Lower leg skin (tissue), 4 donors: ENCODE data around the gene CST3. TPM values are rescaled to one million over a fixed set of nuclear protein-coding genes. Genes with fewer than 3 reads are reported as not detected.
"Not testable (repeated sequence)": the region's sequence is repeated elsewhere in the genome, so short reads cannot be mapped to it uniquely, and the experiment has no call there.

Source experiments
- DNase-seq, 2 donors: peaks; one replicate each; pipeline ENCODE4 v3.0.0-alpha.2; 2019; ENCODE audit warnings: low spot score in 2 of 2
- H3K4me3 ChIP-seq: fragments of 200-600 bp; sonication (generic); 2 replicates; pipeline ENCODE4 v1.5.1; 2017; ENCODE audit warnings: mild to moderate bottlenecking, low read depth; ENCODE audit not compliant: poor library complexity, severe bottlenecking
- CTCF ChIP-seq, 3 donors: fragments of 450-650 bp; IDR thresholded peaks; one replicate each; pipeline ENCODE4 v1.5.1; 2016; ENCODE audit warnings: antibody characterized with exemption in 3 of 3, mild to moderate bottlenecking in 3 of 3, moderate library complexity in 2 of 3
- POLR2A ChIP-seq, 2 donors: fragments of 450-650 bp; IDR thresholded peaks; one replicate each; pipeline ENCODE4 v1.6.1; 2016 to 2017; ENCODE audit warnings: antibody characterized with exemption in 2 of 2, mild to moderate bottlenecking in 1 of 2, moderate library complexity in 1 of 2
- WGBS, 2 donors: methylation state at CpG; one replicate each; pipeline ENCODE4 v1.1.5; 2018; 5-methylcytosine and 5-hydroxymethylcytosine counted together
- intact Hi-C: fragments of 100-400 bp; cut with DNase I; formaldehyde crosslinking; loops from one replicate; pipeline ENCODE4 v1.15.0; 2023; ENCODE audit warnings: low total_unique reads
- total RNA-seq, 4 donors: library from RNA; depleted of rRNA; stranded (reverse); fragments of >200 nt; gene quantifications; one replicate each; pipeline ENCODE4 v1.1.0, GENCODE V29; 2016

CST3 gene
- total RNA-seq, 4 donors from 2014 or later, result 348 to 760 (median 498) TPM

GRCh38 chr20:23666189-23666588, 28.4 kb upstream of the CST3 start:
- peak; percentile 9 to 52 for DNase-seq
- no peak for TF ChIP-seq CTCF (IDR thresholded peaks at IDR 0.05)
- no peak for TF ChIP-seq POLR2A (IDR thresholded peaks at IDR 0.05)
- H3K4me3 ChIP-seq, result no peak overlapping the region
- intact Hi-C loops, result no loop called here
- WGBS, 2 donors, result 91 to 96% methylated on average over 4 of the region's 4 CpGs

GRCh38 chr20:23664954-23665353, 27.2 kb upstream of the CST3 start:
- WGBS, 2 donors, result 89 to 90% methylated on average over 3 of the region's 3 CpGs
- peak in 1 of 2 donors; percentile 46 for DNase-seq
- no peak for TF ChIP-seq CTCF (IDR thresholded peaks at IDR 0.05)
- no peak for TF ChIP-seq POLR2A (IDR thresholded peaks at IDR 0.05)
- no peak overlapping the region for H3K4me3 ChIP-seq
- intact Hi-C loops, result no loop called here

GRCh38 chr20:23664046-23664445, 26.3 kb upstream of the CST3 start:
- H3K4me3 ChIP-seq, intact Hi-C loops: not testable (repeated sequence)
- WGBS, 2 donors, result 79 to 82% methylated on average over 4 of the region's 4 CpGs
- peak in 1 of 2 donors; percentile 57 for DNase-seq

GRCh38 chr20:23663180-23663579, 25.4 kb upstream of the CST3 start:
- TF ChIP-seq CTCF (IDR thresholded peaks at IDR 0.05) (no peak), POLR2A (IDR thresholded peaks at IDR 0.05) (no peak)
- intact Hi-C loops, result no loop called here
- 31 to 60% methylated on average over 6 of the region's 6 CpGs for WGBS, 2 donors
- H3K4me3 ChIP-seq, result no peak overlapping the region
- peak in 1 of 2 donors; percentile 79 for DNase-seq

GRCh38 chr20:23662276-23662870, 24.6 kb upstream of the CST3 start:
- intact Hi-C loops, result no loop called here
- no peak overlapping the region for H3K4me3 ChIP-seq
- 94 to 95% methylated on average over 9 of the region's 9 CpGs for WGBS, 2 donors
- no peak for TF ChIP-seq POLR2A (IDR thresholded peaks at IDR 0.05)
- no peak for TF ChIP-seq CTCF (IDR thresholded peaks at IDR 0.05)
- DNase-seq, result peak in 1 of 2 donors; percentile 52

- H3K4me3 ChIP-seq, result no peak overlapping the region
- DNase-seq, result peak in 1 of 2 donors; percentile 37
- no peak for TF ChIP-seq CTCF (IDR thresholded peaks at IDR 0.05)
- no peak for TF ChIP-seq POLR2A (IDR thresholded peaks at IDR 0.05)
- intact Hi-C loops, result no loop called here
- 87 to 91% methylated on average over 6 of the region's 6 CpGs for WGBS, 2 donors
Observed at GRCh38 chr20:23661002-23661429, 23.3 kb upstream of the CST3 start.
